GM12878 (cell line): ENCODE data around the gene MLXIP. TPM values are rescaled to one million over a fixed set of nuclear protein-coding genes. Genes with fewer than 3 reads are reported as not detected.

Source experiments
- ATAC-seq: fragments of 200-7000 bp; cut with Tn5 transposase; 3 replicates; pipeline ENCODE4 v1.9.1; 2020; ENCODE audit warnings: mild to moderate bottlenecking, moderate library complexity
- BruUV-seq: library from RNA; stranded (reverse); fragments of 400-500 nt; replicated peaks from 2 replicates; lab custom pipeline; 2021; lab: Mats Ljungman, UMichigan
- CTCF ChIA-PET: fragments of 300-600 bp; sonication (Branson Sonifier 250); formaldehyde crosslinking; extraction: SDS; loops from one replicate; lab custom pipeline; 2021; ENCODE audit warnings: inconsistent platforms; lab: Yijun Ruan, JAX
- POLR2A ChIA-PET: fragments of 350-600 bp; formaldehyde crosslinking; extraction: SDS; loops from one replicate; lab custom pipeline; 2021; ENCODE audit warnings: inconsistent platforms; lab: Charles Lee
- RAD21 ChIA-PET: fragments of 300-600 bp; sonication (Branson Sonifier 250); formaldehyde crosslinking; loops from one replicate; lab custom pipeline; 2023; ENCODE audit warnings: antibody characterized with exemption; ENCODE audit not compliant: unreplicated experiment; lab: Charles Lee
- SMC1A ChIA-PET: fragments of 300-600 bp; sonication (Branson Sonifier 250); formaldehyde crosslinking; loops from one replicate; lab custom pipeline; 2023; ENCODE audit not compliant: unreplicated experiment, uncharacterized antibody; lab: Charles Lee
- DNase-seq: peaks from one replicate; pipeline ENCODE4 v3.0.0-alpha.2; 2011; ENCODE audit warnings: low read depth, low spot score
- FAIRE-seq: peaks from 3 replicates; lab custom pipeline; 2011; peaks lifted over from hg19 to GRCh38; lab: Jason Lieb, UNC
- H2AFZ ChIP-seq: 2 replicates; pipeline ENCODE4 v1.6.0; 2011; ENCODE audit warnings: low read depth, low read length, control low read depth; ENCODE audit not compliant: control insufficient read depth
- H3K27ac ChIP-seq: 2 replicates; pipeline ENCODE4 v1.5.1; 2011; ENCODE audit warnings: control low read depth; ENCODE audit not compliant: control insufficient read depth, insufficient read depth
- H3K27me3 ChIP-seq, 2 experiments: replicated peaks in 1 of 2; 2 replicates each; pipeline versions ENCODE4 v1.6.0 to v1.6.1; 2011; ENCODE audit warnings: low read length in 1 of 2; ENCODE audit not compliant: control insufficient read depth in 2 of 2, insufficient read depth in 2 of 2
- H3K36me3 ChIP-seq, 2 experiments: 2 replicates each; pipeline ENCODE4 v1.5.1; 2011; ENCODE audit warnings: low read length in 1 of 2; ENCODE audit not compliant: control insufficient read depth in 2 of 2, insufficient read depth in 2 of 2
- H3K4me1 ChIP-seq: 2 replicates; pipeline ENCODE4 v1.6.1; 2011; ENCODE audit warnings: mild to moderate bottlenecking, low read length, moderate library complexity, mixed read lengths; ENCODE audit not compliant: control insufficient read depth, insufficient read depth
- H3K4me2 ChIP-seq: 2 replicates; pipeline ENCODE4 v1.6.0; 2011; ENCODE audit warnings: control low read depth; ENCODE audit not compliant: control insufficient read depth, insufficient read depth
- H3K4me3 ChIP-seq: fragments of 200-600 bp; sonication (generic); 2 replicates; pipeline ENCODE4 v1.5.1; 2016
- H3K79me2 ChIP-seq: 2 replicates; pipeline ENCODE4 v1.6.0; 2011; ENCODE audit warnings: low read length; ENCODE audit not compliant: control insufficient read depth, insufficient read depth
- H3K9ac ChIP-seq: 2 replicates; pipeline ENCODE4 v1.8.0; 2011; ENCODE audit warnings: low read length, control low read depth, mixed read lengths; ENCODE audit not compliant: control insufficient read depth, insufficient read depth
- H3K9me3 ChIP-seq: replicated peaks from 3 replicates; pipeline ENCODE4 v1.5.1; 2011; ENCODE audit warnings: mild to moderate bottlenecking, low read length; ENCODE audit not compliant: control insufficient read depth, insufficient read depth
- H4K20me1 ChIP-seq: 2 replicates; pipeline ENCODE4 v1.6.0; 2011; ENCODE audit not compliant: control insufficient read depth, insufficient read depth
- ASH2L ChIP-seq: fragments of 300-600, 200-600 bp; sonication (generic); IDR thresholded peaks from 2 replicates; pipeline ENCODE4 v1.6.1; 2017; ENCODE audit warnings: low read depth, mild to moderate bottlenecking, borderline replicate concordance
- BCL11A ChIP-seq: IDR thresholded peaks from 2 replicates; pipeline ENCODE4 v1.6.1; 2011; ENCODE audit warnings: low read depth, low read length
- BRCA1 ChIP-seq: IDR thresholded peaks from 2 replicates; pipeline ENCODE4 v1.6.1; 2011; ENCODE audit warnings: low read depth, low read length, improper control_type of control experiment
- EGR1 ChIP-seq, 2 experiments: IDR thresholded peaks; 1 replicate in 1 of 2; 2 replicates in 1 of 2; pipeline ENCODE4 v1.6.1; 2011 to 2012; ENCODE audit warnings: low read depth in 2 of 2, low read length in 2 of 2, borderline replicate concordance in 1 of 2, mild to moderate bottlenecking in 1 of 2, moderate library complexity in 1 of 2
- ETV6 ChIP-seq, 2 experiments: fragments of 450-650 bp in 1 of 2; IDR thresholded peaks in 1 of 2; conservative IDR thresholded peaks in 1 of 2; 2 replicates each; pipeline ENCODE4 v1.6.1; 2014; ENCODE audit warnings: antibody characterized with exemption in 1 of 2, borderline replicate concordance in 1 of 2, low read depth in 1 of 2, mild to moderate bottlenecking in 1 of 2, moderate library complexity in 1 of 2
- FOS ChIP-seq: IDR thresholded peaks from 3 replicates; pipeline ENCODE4 v1.6.1; 2011; ENCODE audit warnings: borderline replicate concordance; ENCODE audit not compliant: insufficient read length; ENCODE audit errors: extremely low read depth
- FOXK2 ChIP-seq: fragments of 450-650 bp; IDR thresholded peaks from 2 replicates; pipeline ENCODE4 v1.6.1; 2017; ENCODE audit warnings: mild to moderate bottlenecking, moderate library complexity
- GATAD2B ChIP-seq: fragments of 450-650 bp; conservative IDR thresholded peaks from 2 replicates; pipeline ENCODE4 v1.6.1; 2017; ENCODE audit warnings: low read depth, mild to moderate bottlenecking, moderate library complexity
- KAT2A ChIP-seq: conservative IDR thresholded peaks from 2 replicates; pipeline ENCODE4 v1.6.1; 2011; ENCODE audit warnings: low read depth, low read length; ENCODE audit not compliant: control insufficient read depth
- LARP7 ChIP-seq: fragments of 450-650 bp; IDR thresholded peaks from 2 replicates; pipeline ENCODE4 v1.6.1; 2017; ENCODE audit warnings: mild to moderate bottlenecking
- NRF1 ChIP-seq: conservative IDR thresholded peaks from 2 replicates; pipeline ENCODE4 v1.6.1; 2011; ENCODE audit warnings: mild to moderate bottlenecking, low read depth, low read length, improper control_type of control experiment
- RAD51 ChIP-seq: fragments of 450-650 bp; IDR thresholded peaks from 2 replicates; pipeline ENCODE4 v1.6.1; 2016; ENCODE audit warnings: moderate library complexity, mild to moderate bottlenecking, inconsistent platforms
- RELA ChIP-seq: fragments of 450-650 bp; IDR thresholded peaks from 2 replicates; pipeline ENCODE4 v1.8.0; 2014; ENCODE audit warnings: borderline replicate concordance; ENCODE audit not compliant: partially characterized antibody
- SMARCA5 ChIP-seq: fragments of 450-650 bp; IDR thresholded peaks from 2 replicates; pipeline ENCODE4 v1.6.1; 2017; ENCODE audit warnings: mild to moderate bottlenecking
- STAT1 ChIP-seq: fragments of 450-650 bp; conservative IDR thresholded peaks from 2 replicates; pipeline ENCODE4 v1.6.1; 2014; ENCODE audit warnings: antibody characterized with exemption, mild to moderate bottlenecking
- WRNIP1 ChIP-seq: IDR thresholded peaks from 2 replicates; pipeline ENCODE4 v1.6.1; 2011; ENCODE audit warnings: low read depth, low read length, improper control_type of control experiment, borderline replicate concordance
- WGBS: methylation state at CpG from one replicate; pipeline ENCODE4 v1.1.6; 2016; ENCODE audit warnings: low lambda C conversion rate; ENCODE audit not compliant: insufficient replicate concordance, insufficient coverage; ENCODE audit errors: missing lambda C conversion rate; 5-methylcytosine and 5-hydroxymethylcytosine counted together
- in situ Hi-C: fragments of 300-500 bp; cut with MboI; formaldehyde crosslinking; loops from 9 replicates; pipeline ENCODE4 v1.14.3; 2018; ENCODE audit warnings: mixed read lengths
- intact Hi-C: fragments of 100-400 bp; cut with micrococcal nuclease; formaldehyde crosslinking; loops from one replicate; pipeline ENCODE4 v1.14.2; 2022; ENCODE audit not compliant: unreplicated experiment
- polyA plus RNA-seq, 11 experiments: library from polyadenylated mRNA; depleted of rRNA in 4 of 11; unstranded in 6 of 11; stranded (reverse) in 5 of 11; fragments of >200 nt; fragmentation: Nextera tagmentation in 4 of 11; fragmentation: Illumina TruSeq in 1 of 11; extraction: Ambion mirVana in 4 of 11; extraction: Trizol in 1 of 11; gene quantifications; 1 replicate in 1 of 11; 2 replicates in 10 of 11; pipeline versions ENCODE4 v1.2.1 to v1.2.3, GENCODE V29; 2011 to 2016; ENCODE audit warnings: inconsistent platforms in 2 of 11, missing spikeins in 2 of 11, low read depth in 1 of 11
- total RNA-seq, 4 experiments: library from RNA; depleted of rRNA in 3 of 4; stranded (reverse); fragments of >200 nt in 3 of 4; fragmentation: Illumina TruSeq in 1 of 4; extraction: Trizol in 1 of 4; gene quantifications; 2 replicates each; pipeline versions ENCODE4 v1.2.1 to v1.2.3, GENCODE V29; 2013 to 2021
- TF ChIP-seq, protein P1 (sequence below): IDR thresholded peaks from 2 replicates; pipeline ENCODE4 v1.6.1; 2011; ENCODE audit warnings: borderline replicate concordance, low read depth, mild to moderate bottlenecking, moderate library complexity, mixed read lengths, low read length; ENCODE audit not compliant: insufficient read depth; ENCODE audit errors: extremely low read length
- TF ChIP-seq, protein P2 (sequence below): fragments of 450-650 bp; IDR thresholded peaks from 2 replicates; pipeline ENCODE4 v1.6.1; 2016; ENCODE audit warnings: mild to moderate bottlenecking
- TF ChIP-seq, protein P3 (sequence below): IDR thresholded peaks from 2 replicates; pipeline ENCODE4 v1.6.1; 2011; ENCODE audit warnings: low read depth, low read length, improper control_type of control experiment, borderline replicate concordance
- TF ChIP-seq, protein P4 (sequence below): fragments of 450-650 bp; IDR thresholded peaks from 2 replicates; pipeline ENCODE4 v1.6.1; 2017; ENCODE audit warnings: mild to moderate bottlenecking, low read depth, inconsistent platforms; ENCODE audit not compliant: poor library complexity, severe bottlenecking

MLXIP gene
- total and polyA plus RNA-seq, 10 of the 15 experiments (the other 5 are each of a cell fraction or from before 2014, with no cell fraction given): 1.1 to 23.7 (median 7.0) TPM

DNA sequence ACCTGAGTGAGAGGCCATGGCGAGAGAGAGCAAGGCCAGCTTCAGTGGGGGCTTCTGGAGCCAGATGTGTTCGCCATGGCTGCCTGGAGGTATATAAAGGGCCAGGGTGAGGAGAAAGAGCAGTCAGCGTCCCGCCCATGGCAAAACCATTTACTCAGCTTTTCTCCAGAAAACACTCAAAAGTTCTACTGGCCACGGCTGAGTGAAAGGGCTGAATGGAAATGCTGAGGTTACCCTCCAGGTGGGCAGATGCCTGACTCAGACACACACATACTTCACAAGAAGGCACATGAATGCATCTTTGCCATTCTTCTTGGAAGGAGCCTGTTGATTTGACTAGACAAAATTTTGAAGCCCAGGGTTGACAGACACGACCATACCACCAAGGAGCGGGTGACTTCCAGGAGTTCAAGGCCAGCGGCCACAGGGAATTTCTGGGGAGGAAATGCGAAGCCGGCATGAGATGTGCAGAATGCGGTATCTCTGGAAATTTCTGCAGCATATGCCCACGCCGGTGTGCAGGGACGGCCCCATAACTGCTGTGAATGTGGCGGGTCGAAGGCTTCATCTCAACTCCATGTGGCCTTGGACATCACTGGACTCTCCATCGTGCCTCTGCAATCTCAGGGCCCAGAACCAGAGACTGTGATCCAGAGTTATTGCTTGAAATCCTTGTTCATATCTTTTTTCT lies 95.7 kb downstream of the MLXIP start, which contains the start of gene IL31:
TSS of gene IL31 (minus strand) at position 67 of the 691 bp plus-strand sequence. CDS start at position 18, 49 bp downstream.
- no peak within 1 kb of the TSS for H3K9ac ChIP-seq
- peaks cover 0 to 3% of the 10 kb centered on the region in 2 experiments; a peak in 1 of 4 replicates for H3K27me3 ChIP-seq
- SMC1A ChIA-PET: interaction anchor here (1.2 kb wide), 1 partner anchor 17 kb away, joined by 3 read pairs; no protein-coding TSS in a partner anchor
- FAIRE-seq: no peak
- POLR2A ChIA-PET: no interaction called here
- intact Hi-C loops: no loop called here
- RAD21 ChIA-PET: no interaction called here
- H3K9me3 ChIP-seq: no peaks in the 10 kb centered on the region
- H2AFZ ChIP-seq: no peak within 1 kb of the TSS
- ATAC-seq: no peak
- no peak for TF ChIP-seq ASH2L
- no peak for TF ChIP-seq RELA
- TF ChIP-seq EGR1 (IDR thresholded peaks at IDR 0.05; ENCODE audit: borderline replicate concordance in 1 of 2, low read depth in 2 of 2, low read length in 2 of 2): no peak
- TF ChIP-seq, protein P1, sequence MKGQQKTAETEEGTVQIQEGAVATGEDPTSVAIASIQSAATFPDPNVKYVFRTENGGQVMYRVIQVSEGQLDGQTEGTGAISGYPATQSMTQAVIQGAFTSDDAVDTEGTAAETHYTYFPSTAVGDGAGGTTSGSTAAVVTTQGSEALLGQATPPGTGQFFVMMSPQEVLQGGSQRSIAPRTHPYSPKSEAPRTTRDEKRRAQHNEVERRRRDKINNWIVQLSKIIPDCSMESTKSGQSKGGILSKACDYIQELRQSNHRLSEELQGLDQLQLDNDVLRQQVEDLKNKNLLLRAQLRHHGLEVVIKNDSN: no peak
- TF ChIP-seq, protein P2, sequence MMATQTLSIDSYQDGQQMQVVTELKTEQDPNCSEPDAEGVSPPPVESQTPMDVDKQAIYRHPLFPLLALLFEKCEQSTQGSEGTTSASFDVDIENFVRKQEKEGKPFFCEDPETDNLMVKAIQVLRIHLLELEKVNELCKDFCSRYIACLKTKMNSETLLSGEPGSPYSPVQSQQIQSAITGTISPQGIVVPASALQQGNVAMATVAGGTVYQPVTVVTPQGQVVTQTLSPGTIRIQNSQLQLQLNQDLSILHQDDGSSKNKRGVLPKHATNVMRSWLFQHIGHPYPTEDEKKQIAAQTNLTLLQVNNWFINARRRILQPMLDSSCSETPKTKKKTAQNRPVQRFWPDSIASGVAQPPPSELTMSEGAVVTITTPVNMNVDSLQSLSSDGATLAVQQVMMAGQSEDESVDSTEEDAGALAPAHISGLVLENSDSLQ: no peak
- TF ChIP-seq, protein P3, sequence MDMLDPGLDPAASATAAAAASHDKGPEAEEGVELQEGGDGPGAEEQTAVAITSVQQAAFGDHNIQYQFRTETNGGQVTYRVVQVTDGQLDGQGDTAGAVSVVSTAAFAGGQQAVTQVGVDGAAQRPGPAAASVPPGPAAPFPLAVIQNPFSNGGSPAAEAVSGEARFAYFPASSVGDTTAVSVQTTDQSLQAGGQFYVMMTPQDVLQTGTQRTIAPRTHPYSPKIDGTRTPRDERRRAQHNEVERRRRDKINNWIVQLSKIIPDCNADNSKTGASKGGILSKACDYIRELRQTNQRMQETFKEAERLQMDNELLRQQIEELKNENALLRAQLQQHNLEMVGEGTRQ: no peak
- TF ChIP-seq GATAD2B: no peak
- TF ChIP-seq ETV6 (conservative IDR thresholded peaks at IDR 0.05 in 1 of 2, IDR thresholded peaks at IDR 0.05 in 1 of 2; ENCODE audit: borderline replicate concordance in 1 of 2, low read depth in 1 of 2): no peak
- no peak for TF ChIP-seq WRNIP1
- no peak for TF ChIP-seq SMARCA5
- TF ChIP-seq STAT1: no peak
- no peak for TF ChIP-seq RAD51
- TF ChIP-seq, protein P4, sequence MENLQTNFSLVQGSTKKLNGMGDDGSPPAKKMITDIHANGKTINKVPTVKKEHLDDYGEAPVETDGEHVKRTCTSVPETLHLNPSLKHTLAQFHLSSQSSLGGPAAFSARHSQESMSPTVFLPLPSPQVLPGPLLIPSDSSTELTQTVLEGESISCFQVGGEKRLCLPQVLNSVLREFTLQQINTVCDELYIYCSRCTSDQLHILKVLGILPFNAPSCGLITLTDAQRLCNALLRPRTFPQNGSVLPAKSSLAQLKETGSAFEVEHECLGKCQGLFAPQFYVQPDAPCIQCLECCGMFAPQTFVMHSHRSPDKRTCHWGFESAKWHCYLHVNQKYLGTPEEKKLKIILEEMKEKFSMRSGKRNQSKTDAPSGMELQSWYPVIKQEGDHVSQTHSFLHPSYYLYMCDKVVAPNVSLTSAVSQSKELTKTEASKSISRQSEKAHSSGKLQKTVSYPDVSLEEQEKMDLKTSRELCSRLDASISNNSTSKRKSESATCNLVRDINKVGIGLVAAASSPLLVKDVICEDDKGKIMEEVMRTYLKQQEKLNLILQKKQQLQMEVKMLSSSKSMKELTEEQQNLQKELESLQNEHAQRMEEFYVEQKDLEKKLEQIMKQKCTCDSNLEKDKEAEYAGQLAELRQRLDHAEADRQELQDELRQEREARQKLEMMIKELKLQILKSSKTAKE: no peak
- no peak for TF ChIP-seq BCL11A
- TF ChIP-seq LARP7: no peak
- TF ChIP-seq FOS: no peak
- TF ChIP-seq KAT2A: no peak
- no peak for TF ChIP-seq BRCA1
- no peak for TF ChIP-seq NRF1
- no peak for TF ChIP-seq FOXK2
- no peak within 1 kb of the TSS for H3K4me2 ChIP-seq
- no peaks in the 10 kb centered on the region for H3K36me3 ChIP-seq
- no peak within 1 kb of the TSS for H3K27ac ChIP-seq
- WGBS: 60% methylated on average over 17 of the region's 17 CpGs
- no peaks in the 10 kb centered on the region for H3K79me2 ChIP-seq
- no peaks in the 10 kb centered on the region for H4K20me1 ChIP-seq
- BruUV-seq: no TSS peak
- CTCF ChIA-PET: no interaction called here
- in situ Hi-C loops: no loop called here
- no peak within 1 kb of the TSS for H3K4me3 ChIP-seq
- DNase-seq: no peak
- no peaks in the 10 kb centered on the region for H3K4me1 ChIP-seq
